DMS53 (cell line): Measurements from ENCODE around the gene USH2A.
A peak's percentile ranks its signal among the peaks of the same experiment; 100 is the strongest.

Experiments
- DNase-seq: peaks from one replicate; lab custom pipeline; 2025; lab: John Stamatoyannopoulos, UW

The USH2A gene

DNA sequence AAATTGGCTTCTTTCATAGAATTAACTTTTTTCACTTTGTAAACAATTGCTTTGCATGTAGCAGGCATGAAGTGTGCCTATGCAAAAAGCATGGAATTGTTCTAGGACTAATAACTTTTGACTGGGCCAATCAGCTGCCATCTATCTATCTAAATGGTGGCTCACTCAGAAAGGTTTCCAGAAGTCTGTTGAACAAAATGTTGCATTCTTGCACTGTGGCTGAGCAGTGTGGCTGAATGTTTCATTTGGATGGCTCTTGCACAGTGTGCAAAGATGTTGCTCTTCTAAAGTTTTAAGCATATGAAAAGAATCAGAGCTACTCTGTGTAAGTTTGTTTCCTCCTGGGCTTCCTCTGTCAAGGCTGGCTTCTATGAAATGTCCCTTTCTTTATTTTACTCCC, 642.6 kb downstream of the USH2A start:
- no peak for DNase-seq

DNA sequence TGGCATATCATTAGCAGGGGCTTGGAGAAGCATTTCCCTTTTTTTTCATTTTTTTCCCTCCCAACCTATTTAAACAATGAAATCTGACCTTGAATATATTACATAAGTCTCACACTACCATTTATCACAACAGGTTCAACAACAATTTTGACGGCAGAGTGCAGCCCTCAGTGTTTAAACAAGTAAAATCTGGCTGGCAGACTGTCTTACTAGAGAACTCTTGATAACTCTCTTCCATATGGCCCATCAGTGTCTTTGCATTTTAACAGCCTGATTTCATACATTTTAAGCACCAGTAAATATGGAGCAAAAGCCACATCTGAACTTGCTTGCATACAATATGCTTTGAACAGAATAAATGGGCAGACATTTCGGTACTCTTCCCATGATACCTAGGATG, 643.1 kb downstream of the USH2A start:
- DNase-seq: peak; percentile 58

DNA sequence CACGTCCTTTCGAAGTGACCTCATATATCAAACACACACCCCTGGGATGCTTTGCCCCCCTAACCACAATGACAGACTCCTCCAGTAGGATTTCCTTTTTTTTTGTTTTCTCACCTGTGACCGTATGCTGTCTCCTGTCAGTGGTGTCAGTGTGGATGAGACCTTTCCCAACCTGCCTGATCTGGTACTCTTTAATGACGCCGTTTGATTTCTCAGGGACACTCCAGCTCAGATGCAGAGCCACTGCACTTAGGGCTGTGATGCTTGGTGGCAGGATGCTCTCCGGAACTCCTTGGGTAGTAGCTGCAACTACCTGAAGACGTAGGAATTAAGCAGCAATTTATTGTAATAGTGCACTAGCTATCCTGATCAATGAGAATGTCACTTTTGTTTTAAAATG, 643.5 kb downstream of the USH2A start:
- DNase-seq: no peak

DNA sequence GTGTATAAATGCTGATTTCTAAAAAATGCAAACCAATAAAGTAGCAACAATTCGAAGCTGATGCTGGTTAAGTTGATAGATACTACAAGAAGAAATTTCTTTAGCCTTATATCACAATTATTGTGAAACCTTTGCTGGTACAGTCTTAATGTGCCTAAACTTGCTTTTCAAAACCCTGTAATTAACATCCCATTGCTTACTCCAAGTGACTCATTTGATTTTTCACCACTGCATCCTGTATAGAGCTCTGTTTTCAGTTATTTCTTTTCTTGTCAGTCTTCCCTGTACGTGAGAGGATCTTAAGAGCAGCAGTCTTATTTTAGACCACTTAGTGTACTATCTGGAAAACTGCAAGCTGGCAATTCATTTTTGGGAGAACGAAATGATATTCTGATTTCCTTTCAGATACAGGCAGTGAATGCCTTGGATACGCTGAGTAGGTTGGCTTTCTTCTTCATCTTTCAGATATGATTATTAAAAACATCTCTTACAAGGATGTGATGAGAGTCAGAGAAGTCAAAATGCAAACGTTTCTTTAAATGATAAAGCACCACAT, 645.8 kb downstream of the USH2A start:
- DNase-seq: no peak

DNA sequence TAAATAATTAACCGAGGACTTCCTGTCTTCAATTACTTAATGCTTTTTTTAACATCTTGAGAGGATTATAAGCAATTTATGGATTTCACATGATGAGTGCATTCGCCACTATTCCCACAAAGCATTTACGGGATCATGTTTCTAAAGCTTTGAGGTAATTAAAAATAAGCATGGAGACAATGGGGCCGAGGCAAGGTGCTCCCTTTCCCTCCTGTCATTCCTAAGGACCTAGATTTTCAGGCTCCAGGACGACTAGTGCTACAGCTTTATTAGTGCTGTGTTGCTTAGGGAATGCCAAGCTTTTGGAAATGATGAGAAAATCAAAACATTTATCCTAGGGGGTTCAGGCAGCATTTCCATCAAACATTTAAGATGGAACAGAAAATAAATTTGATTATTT, 646.9 kb downstream of the USH2A start:
- DNase-seq: no peak

DNA sequence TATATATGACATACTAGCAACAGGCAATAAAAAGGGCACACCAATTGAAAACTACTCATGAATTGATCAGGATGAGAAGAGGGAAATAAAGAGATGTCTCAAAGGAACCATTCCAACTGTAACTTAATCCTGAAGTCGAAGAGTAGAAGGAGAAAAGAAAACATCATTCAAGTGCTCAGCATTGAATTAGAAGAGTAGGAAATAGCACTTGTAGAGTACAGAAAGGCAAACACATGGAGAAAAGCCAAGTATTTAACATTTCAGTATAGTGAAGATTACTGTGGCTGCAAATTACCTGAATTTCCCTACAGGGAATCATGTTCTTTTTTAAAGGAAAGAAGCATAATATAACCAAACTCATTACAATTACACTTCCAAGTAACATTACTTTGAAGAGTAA, 651.1 kb downstream of the USH2A start:
- DNase-seq: peak; percentile 75

DNA sequence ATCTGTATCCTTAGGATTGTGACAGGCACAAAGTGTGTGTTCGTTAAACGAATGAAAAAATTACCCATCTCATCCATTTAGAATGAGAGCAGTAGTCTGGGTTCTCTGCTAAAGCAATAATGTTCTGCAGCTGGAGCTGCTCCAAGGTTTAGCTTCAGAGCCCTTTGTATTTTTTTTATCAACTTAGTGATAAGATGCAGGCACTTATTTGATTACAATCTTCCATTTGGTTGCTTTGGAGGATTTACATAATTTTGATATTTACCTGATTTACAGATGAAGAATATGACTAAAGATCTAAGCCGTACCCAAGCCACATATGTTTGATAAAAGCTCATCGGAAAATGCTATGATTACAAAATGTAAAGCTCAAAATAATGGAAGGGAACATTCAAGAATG, 654.9 kb downstream of the USH2A start:
- DNase-seq: no peak

DNA sequence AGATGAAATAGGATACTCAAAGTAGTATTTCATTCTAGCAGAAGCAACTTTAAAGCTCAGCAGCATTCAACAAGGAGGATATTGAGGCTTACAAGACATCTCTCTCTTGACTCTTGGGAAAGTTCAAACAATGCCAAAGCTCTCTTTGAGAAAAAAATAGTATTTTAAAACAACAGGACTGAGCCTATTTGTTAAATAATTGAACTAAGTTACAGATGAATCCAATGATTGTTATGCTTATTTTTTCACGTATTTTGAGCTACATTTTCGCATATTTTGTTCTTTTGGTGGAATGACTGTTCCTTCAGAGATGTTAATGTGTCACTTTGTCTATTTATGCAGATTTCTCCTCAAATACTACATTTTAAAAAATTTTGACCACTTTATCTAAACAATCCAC, 655.5 kb downstream of the USH2A start:
- DNase-seq: no peak

DNA sequence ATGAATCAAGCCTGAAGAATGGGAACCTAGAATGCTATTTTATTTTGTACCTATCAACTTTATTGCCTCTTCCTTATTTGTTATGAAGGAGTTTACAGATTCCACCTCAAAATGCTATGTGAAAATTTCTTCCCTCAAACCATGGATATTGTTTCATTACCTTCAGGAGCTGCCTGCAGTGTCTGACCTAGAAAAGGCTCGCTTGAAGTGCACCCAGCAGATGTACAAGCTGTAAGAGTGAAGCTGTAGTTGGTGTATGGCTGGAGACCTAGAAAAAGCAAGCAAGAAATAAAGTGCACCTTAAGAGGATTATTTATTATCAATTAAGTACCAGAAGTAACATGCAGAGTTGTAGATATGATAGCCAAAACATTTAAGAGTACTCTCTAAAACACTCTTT, 656.7 kb downstream of the USH2A start:
- no peak for DNase-seq

DNA sequence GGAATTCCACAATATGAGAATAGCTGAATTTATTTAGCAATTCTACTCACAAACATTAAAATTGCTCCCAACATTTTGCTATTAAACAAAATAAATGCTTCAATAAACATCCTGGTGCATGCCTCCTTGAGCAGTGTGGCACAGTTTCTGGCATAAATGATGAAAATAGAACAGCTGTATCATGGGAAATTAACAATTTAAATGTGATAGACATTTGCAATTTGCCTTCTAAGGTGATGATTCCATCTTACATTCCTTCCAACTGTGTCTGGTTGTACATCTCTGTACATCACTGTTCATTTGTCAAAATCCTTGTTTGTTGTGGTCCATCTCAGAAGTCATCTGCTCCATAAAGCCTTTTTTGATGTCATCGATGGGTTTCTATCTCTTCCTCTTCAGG, 657.4 kb downstream of the USH2A start:
- no peak for DNase-seq

DNA sequence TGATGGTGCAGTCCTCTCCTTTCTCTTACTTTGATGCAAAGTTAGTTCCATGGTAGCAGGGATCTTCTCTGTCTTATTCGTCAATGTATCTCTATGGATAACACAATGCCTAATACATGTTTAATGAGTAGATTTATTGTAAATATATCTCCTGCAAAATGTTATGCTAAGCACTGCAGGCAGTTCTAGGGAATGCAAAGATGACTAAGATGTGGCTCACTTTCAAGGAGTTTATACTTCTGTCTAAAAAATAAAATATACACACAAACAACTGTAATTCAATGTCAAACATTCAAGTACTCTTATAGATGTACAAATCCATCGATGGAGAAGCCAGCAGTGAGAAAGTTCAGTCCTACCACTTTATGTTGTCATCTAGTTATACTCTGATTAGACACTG, 661.8 kb downstream of the USH2A start:
- no peak for DNase-seq

DNA sequence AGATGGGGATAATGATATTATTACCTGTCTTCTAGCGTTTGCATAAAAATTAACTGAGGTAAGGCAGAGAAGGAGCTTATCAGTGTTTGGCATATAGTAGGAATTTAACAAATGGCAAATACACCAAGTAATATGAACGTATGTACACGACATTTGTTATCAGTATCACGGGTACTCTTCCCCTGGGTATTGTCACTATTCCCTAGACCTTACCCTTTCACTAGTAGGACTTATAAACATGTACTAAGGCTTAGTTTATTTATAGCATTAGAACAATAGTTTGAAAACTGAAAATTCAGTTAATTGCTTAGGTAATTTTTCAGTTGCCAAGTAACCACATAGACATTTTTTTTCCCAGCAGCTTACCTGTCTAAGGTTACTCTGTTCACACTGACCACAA, 669.1 kb downstream of the USH2A start:
- DNase-seq: no peak

DNA sequence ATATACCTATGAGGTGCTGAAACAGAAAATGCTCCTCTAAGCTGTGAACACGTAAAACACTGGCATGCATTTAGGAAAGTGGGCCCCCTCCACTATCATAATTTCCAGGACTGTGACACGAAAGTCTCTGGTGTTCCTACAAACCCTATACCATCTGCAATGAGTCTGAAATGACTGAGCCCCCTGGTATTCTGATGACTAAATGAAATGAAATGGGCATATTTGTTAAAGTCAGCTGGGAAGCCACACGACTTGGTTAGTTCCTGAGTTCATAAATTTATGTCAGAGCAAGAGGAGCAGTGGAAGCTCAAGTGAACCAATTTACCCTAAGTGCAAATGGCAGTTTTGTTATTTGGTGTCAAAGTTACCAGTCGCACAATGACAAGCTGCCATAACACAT, 673.8 kb downstream of the USH2A start:
- no peak for DNase-seq

DNA sequence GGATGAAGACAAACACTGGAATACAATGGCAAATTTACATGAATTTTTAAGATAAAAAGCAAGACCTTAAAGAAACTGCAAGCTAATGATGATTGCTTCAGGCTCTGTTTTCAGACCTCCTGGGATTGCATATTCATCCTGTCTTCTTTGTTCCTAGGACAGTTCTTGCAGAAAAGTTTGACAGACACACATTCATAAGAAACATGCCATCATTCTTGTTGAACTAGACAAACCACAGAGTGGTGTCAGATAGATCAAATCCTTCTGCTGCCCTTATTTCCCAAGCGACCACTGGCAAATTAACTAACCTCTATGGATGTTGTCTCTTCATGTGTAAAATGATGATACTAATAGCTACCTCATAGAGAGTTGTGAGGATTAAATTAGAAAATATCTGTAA, 674.8 kb downstream of the USH2A start:
- no peak for DNase-seq

DNA sequence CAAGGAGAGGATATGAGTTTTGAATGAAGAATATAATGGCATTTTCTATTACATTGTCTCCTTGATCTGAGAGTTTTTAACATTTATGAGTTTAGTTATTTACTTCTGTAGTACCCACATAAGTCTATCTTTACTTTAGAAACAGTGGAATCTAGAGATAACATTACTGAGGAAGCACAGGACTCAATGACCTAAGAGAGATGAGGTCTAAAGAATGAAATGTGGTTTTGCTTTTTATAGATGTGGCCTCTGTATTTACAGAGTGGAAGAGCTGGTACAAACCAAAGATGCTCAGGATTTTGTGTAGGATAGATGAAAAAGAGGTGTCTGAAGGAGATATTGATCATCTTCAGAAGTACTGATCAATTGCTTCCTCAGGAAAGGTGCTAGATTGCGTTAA, 678.8 kb downstream of the USH2A start:
- DNase-seq: no peak

DNA sequence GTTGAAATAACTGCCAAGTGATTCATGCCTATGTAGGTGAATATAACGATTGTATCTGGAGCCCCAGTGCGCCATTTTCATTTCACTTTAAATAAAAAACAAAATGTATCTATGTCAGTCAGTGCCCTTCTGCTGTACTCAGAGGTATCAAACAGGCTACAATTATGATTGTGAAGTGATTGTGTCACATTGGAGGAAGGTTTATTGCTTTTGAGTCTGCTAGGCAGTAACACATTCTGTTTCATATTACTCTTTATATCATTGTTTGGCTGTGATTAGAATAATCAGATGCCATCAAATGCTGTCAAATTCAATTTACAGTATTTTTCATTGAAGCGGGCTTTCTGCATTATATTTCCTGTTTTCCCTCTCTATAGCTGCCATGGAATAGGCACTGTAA, 684.2 kb downstream of the USH2A start:
- no peak for DNase-seq

DNA sequence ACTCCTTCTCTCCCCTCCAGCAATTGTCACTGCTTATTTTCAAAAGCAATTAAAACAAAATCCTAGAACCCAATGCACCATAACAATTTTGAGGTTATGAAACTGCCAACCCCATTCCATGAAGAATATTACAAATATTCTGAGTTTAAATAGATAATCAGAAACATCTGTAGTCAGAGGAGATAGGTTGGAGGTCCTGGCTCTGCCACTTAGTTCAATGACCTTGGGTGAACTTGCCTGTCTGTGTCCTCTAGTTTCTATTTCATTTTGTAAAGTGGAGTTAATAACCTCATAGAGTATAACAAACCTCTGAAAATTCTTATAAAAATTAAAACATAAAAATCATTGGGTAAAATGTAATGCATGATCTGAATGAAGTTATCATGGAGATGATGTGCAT, 691.5 kb downstream of the USH2A start:
- no peak for DNase-seq

DNA sequence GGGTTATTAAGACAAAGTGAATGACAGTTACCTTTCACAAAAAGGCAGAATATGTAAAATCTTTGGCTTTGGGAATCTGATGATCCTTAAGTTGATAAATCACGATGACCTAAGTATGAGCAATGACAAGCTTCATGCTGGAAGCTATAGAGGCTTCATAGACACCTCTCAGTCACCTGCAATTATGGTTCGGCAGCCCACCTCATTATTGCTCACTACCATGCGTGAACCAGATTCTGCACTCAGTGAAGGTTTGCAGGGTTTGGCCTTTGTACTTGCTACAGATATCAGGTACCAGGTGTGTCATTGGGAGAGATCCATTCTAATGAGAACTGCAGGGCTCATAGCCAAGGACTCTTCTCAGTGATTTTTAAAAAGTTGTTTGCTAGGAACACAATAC, 692.6 kb downstream of the USH2A start:
- DNase-seq: no peak

DNA sequence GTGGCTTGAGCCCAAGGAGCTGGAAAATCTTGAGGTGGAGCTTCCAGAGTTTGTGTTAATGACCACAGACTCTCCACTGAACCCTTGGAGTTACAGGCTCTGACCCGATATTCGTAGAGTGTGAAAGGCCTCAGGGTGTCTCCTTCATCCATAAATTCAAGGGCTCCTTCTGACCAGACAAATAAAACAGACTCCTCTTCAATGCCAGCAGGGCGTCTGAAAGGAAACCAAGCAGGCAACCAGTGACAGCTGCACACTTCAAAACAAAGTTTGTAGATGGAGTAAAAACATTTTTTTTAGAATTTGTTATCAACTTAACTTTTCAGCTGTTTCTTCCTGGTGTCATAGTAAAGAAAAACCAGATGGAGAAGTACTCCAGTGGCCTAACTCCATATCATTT, 695.1 kb downstream of the USH2A start:
- no peak for DNase-seq

DNA sequence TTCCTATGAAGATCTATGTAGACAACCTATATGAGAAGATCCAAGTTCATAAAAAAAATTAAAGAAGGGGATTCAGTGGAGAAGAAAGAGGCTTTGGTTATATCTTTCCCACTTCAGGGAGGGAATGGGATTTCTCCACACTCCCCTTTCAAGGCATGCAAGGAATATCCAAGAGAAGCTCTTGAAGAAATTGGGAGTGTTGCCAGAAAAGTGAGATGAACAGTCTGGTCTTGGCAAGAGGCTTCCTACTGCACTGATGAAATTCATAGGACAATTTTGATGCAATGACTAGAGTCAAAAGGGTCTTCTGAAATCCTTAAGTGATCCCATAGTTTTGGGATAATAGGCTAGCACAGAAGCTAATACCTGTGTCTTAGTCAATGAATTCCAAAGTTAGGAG, 703.1 kb downstream of the USH2A start:
- no peak for DNase-seq

DNA sequence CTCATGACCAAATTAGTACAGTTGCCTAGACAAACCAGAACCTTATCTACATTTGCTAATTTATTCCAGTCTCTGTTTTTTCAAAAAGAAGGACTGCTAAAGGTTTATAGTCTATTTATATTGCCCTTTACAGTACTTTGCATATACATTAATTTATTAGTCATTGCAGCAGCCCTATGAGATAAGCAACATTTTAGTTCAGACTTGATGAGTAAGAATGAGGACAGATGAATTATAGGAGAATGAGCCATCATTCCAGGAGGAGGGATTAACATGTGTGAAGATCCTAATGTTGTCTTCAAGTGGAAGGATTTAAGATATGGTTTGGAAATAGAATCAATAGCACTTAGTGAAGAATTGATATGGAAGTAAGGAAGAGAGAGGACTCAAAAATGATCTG, 703.7 kb downstream of the USH2A start:
- DNase-seq: no peak

DNA sequence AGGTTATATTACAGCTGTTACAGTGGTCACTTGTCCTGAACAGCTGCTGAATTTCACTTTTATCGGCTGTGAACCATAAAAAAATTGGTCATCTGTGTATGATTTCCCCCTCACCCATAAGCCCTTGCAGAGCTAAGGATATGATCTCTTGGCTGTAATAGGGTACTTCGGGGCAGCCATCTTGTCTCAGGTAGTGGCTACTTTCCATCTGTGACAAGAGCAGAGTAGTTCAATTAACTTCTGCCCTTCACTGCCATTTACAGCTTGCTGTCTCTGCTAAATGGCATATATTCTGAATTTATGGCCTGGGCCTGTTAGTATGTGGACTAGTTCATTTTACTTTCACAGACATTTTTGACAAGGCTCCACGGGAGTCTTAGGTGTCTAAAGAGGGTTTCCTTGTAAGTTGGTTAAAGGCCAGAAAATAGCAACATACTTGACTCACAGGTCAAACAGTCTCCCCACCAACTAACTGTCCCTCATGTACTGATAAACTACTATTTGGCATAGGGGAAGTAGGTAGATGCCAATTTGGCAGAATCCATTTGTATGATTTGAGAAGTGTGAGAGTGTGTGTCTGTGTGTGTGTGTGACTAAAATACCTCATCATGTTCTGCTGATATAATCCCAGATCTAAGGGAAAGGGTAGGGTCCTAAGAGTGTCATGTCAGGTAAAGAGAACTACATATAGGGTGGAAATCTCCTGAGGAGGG, 704.5 kb downstream of the USH2A start:
- no peak for DNase-seq

DNA sequence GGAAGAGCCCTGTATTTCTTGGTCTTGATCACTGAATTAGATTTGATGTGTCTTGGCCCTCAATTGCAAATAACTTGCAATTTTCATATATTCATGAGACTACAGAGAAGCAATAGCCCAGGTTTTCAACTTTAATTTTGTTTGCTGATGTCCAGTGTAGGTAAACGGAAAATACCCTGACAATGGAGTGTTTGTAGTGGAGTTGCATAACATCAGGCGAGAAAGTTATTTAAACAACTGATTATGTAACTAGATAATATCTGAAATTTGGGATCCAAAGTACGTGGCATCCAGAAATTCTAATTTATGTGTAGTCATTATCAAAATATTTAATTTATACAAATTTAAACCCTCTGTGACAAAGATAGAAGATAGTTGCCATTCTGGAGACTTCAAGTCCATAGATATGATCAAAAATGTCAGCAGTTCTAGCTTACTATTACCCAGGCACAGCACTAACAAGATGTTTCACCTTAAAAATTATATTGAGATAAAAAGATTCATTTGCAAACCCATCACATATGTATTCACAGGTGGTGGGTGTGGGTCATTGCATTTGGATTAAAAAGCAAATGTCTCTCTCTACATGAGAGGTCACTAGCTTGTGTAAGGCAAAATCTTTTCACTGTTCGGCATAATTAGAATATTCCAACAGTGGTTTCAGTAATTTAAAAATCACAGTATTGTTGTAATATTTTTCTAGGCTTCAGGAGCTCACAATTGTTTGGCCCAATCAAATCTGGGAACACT, 705.4 kb downstream of the USH2A start:
- DNase-seq: no peak

DNA sequence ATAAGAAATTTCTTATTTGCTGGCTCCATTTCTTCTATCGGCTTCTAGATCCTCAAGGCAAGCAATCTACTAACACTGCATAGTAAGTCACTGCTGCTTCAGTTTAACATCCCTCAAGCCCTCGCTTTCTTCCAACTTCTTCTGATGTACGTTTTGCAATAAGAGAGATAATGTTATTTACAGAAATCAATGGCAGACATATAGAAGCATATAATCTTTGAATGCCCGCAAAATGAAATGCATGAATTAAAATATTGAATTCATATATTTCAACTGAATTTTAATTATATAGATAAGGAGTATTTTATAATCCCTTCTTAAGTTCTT, 712.4 kb downstream of the USH2A start:
- DNase-seq: peak; percentile 48
